OCI-LY1 (cell line): ENCODE measurements around the gene SLC36A2.
"Not testable (repeated sequence)": the region's sequence is repeated elsewhere in the genome, so short reads cannot be mapped to it uniquely, and the experiment has no call there.

ENCODE experiments used
- CTCF ChIP-seq: fragments of 200-600 bp; sonication (generic), shearing (Covaris generic); IDR thresholded peaks from 2 replicates; pipeline ENCODE4 v1.5.1; 2017; ENCODE audit warnings: mild to moderate bottlenecking, antibody characterized with exemption, low read length, moderate library complexity, mixed read lengths
- EZH2 ChIP-seq: fragments of 200-600 bp; sonication (generic), shearing (Covaris generic); IDR thresholded peaks from 2 replicates; pipeline ENCODE4 v1.8.0; 2017; ENCODE audit warnings: borderline replicate concordance, mixed run types, mild to moderate bottlenecking, antibody characterized with exemption, low read length, moderate library complexity, mixed read lengths

GRCh38 chr5:151309821-151310220 is 37.5 kb downstream of the SLC36A2 start:
- TF ChIP-seq EZH2, CTCF: not testable (repeated sequence)
